Measurements from ENCODE around the gene CLN6. TPM values are rescaled to one million over a fixed set of nuclear protein-coding genes. Genes with fewer than 3 reads are reported as not detected.

The CLN6 gene
- total and polyA plus RNA-seq, 9 of the 15 experiments (the other 6 are each of a cell fraction or from before 2014, with no cell fraction given), result 0.71 to 53.3 (median 39.3) TPM

DNA sequence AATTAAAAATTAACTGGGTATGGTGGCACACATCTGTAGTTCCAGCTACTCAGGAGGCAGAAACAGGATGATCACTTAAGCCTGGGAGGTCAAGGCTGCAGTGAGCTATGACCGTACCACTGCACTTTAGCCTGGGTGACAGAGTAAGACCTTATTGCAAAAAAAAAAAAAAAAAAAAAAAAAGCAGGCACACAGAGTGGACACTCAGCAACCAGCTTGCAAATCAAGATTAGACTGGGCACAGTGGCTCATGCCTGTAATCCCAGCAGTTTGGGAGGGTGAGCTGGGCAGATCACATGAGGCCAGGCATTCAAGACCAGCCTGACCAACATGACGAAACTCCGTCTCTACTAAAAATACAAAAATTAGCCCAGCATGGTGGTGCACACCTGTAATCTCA, 5.4 kb downstream of the CLN6 start:
- FAIRE-seq (no peak), DNase-seq (ENCODE audit: extremely low read depth in 1 of 4, low spot score in 3 of 4) (no peak), ATAC-seq (no peak)
- H4K20me1 ChIP-seq (replicated peaks; ENCODE audit: control insufficient read depth, insufficient read depth, low read length), result peaks cover 18% of the 10 kb centered on the region
- H2AFZ ChIP-seq (ENCODE audit: low read depth, low read length), result no peak overlapping the region
- peaks cover 12% of the 10 kb centered on the region for H3K9me1 ChIP-seq (ENCODE audit: control insufficient read depth, insufficient read depth, low read length)
- BruUV-seq (replicated peaks), result no TSS peak
- peaks cover 80% of the 10 kb centered on the region for H3K79me2 ChIP-seq (ENCODE audit: control insufficient read depth, insufficient read depth, low read length)
- 87% methylated on average over 3 of the region's 3 CpGs for WGBS (ENCODE audit: insufficient coverage, low coverage, missing lambda C conversion rate)
- no peak overlapping the region for H3K4me2 ChIP-seq (ENCODE audit: insufficient read depth, low read length)
- peaks cover 26 to 35% of the 10 kb centered on the region in 2 experiments; a peak in 4 of 5 replicates for H3K4me1 ChIP-seq (replicated peaks in 1 of 2; ENCODE audit: control insufficient read depth in 2 of 2, insufficient read depth in 2 of 2, low read length in 2 of 2)
- no peak overlapping the region; a peak in 1 of 4 replicates for H3K9ac ChIP-seq (ENCODE audit: insufficient read depth in 1 of 2, low read depth in 2 of 2, low read length in 2 of 2)
- H3K4me3 ChIP-seq, result no peak overlapping the region
- H3K27me3 ChIP-seq (ENCODE audit: control insufficient read depth in 2 of 2, insufficient read depth in 2 of 2, low read length in 2 of 2), result no peaks in the 10 kb centered on the region
- H3K36me3 ChIP-seq (ENCODE audit: control insufficient read depth, insufficient read depth, low read length), result peaks cover 44% of the 10 kb centered on the region
- intact Hi-C loops (cut with micrococcal nuclease), result no loop called here
- H3K9me3 ChIP-seq (replicated peaks; ENCODE audit: control insufficient read depth, insufficient read depth, low read depth, low read length), result no peaks in the 10 kb centered on the region
- H3K27ac ChIP-seq (ENCODE audit: extremely low read depth, low read depth, low read length), result no peak overlapping the region
- POLR2A ChIA-PET, result no interaction called here
- in situ Hi-C loops (cut with MboI), result no loop called here
- CTCF ChIA-PET (ENCODE audit: low intra/inter-chr PET ratio), result no interaction called here
- TF ChIP-seq DEAF1 (CRISPR knock-in tag; IDR thresholded peaks at IDR 0.05) (no peak), ZNF217 (CRISPR knock-in tag; IDR thresholded peaks at IDR 0.05) (no peak), ZNF778 (CRISPR knock-in tag; IDR thresholded peaks at IDR 0.05) (no peak), SMARCB1 (IDR thresholded peaks at IDR 0.05; ENCODE audit: insufficient read length, low read depth) (no peak), TBL1XR1 (IDR thresholded peaks at IDR 0.05; ENCODE audit: low read length in 2 of 2) (no peak), ZZZ3 (IDR thresholded peaks at IDR 0.05) (no peak), ESRRB (CRISPR knock-in tag; IDR thresholded peaks at IDR 0.05; ENCODE audit: borderline replicate concordance) (no peak)
- TF ChIP-seq, protein P1, sequence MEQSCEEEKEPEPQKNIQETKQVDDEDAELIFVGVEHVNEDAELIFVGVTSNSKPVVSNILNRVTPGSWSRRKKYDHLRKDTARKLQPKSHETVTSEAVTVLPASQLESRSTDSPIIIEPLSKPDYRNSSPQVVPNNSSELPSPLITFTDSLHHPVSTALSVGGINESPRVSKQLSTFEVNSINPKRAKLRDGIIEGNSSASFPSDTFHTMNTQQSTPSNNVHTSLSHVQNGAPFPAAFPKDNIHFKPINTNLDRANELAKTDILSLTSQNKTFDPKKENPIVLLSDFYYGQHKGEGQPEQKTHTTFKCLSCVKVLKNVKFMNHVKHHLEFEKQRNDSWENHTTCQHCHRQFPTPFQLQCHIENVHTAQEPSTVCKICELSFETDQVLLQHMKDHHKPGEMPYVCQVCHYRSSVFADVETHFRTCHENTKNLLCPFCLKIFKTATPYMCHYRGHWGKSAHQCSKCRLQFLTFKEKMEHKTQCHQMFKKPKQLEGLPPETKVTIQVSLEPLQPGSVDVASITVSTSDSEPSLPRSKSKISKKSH (CRISPR knock-in tag; IDR thresholded peaks at IDR 0.05), result no peak
- TF ChIP-seq, protein P2, sequence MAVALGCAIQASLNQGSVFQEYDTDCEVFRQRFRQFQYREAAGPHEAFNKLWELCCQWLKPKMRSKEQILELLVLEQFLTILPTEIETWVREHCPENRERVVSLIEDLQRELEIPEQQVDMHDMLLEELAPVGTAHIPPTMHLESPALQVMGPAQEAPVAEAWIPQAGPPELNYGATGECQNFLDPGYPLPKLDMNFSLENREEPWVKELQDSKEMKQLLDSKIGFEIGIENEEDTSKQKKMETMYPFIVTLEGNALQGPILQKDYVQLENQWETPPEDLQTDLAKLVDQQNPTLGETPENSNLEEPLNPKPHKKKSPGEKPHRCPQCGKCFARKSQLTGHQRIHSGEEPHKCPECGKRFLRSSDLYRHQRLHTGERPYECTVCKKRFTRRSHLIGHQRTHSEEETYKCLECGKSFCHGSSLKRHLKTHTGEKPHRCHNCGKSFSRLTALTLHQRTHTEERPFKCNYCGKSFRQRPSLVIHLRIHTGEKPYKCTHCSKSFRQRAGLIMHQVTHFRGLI (CRISPR knock-in tag; IDR thresholded peaks at IDR 0.05), result no peak
